Hematopoietic multipotent progenitor cell treated with erythropoietin and hydrocortisone succinate and interleukin-3 and kit ligand, for 8 days (in vitro differentiated cells): ENCODE measurements around the gene KIAA1755.

Experiments used
- DNase-seq: peaks from one replicate; pipeline ENCODE4 v3.0.0-alpha.2; 2015

Gene KIAA1755, protein sequence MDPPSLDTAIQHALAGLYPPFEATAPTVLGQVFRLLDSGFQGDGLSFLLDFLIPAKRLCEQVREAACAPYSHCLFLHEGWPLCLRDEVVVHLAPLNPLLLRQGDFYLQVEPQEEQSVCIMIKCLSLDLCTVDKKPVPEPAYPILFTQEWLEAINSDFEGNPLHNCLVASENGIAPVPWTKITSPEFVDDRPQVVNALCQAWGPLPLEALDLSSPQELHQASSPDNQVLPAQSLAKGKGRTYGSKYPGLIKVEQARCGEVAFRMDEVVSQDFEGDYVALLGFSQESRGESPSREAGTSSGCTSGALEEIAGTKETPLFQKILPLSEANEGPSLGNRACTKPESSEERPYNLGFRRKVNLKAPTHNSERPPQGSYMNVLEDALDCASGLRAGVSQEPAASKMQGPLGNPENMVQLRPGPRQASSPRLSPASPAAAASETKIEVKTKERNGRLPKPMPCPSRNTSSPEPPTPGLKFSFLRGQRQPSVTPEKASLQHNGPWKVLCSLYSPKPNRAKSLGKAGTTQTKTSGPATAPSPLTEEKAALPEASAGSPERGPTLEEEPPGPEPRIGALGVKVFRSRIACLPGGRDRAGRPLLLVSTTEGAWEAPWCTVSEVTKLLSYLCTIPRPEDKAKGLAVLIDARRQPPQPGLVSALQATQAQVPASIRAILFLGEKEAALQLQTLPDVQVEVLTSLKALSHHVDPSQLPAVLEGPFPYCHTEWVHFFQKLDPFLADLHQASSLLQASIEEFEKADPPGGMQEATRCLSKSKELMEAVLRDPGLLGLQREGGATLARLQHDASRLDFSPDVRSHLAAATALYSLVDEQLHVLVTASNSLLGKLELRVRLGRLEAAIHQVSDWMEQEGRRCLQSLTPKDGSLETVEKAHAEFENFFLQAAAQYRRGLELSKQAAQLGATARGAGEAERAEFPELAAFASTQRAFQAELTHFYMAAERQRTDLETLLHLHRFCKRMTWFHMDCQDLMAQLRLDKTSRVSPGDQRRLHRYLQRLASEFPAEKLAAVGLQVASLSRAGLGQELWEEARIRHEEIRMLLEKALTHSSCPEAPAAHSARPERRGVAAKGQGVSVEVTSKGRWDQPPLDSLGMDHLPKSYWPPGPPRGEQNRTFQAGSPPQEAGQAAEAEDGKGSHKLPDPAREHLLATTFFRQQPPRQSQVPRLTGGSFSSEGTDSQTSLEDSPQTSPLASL

DNA sequence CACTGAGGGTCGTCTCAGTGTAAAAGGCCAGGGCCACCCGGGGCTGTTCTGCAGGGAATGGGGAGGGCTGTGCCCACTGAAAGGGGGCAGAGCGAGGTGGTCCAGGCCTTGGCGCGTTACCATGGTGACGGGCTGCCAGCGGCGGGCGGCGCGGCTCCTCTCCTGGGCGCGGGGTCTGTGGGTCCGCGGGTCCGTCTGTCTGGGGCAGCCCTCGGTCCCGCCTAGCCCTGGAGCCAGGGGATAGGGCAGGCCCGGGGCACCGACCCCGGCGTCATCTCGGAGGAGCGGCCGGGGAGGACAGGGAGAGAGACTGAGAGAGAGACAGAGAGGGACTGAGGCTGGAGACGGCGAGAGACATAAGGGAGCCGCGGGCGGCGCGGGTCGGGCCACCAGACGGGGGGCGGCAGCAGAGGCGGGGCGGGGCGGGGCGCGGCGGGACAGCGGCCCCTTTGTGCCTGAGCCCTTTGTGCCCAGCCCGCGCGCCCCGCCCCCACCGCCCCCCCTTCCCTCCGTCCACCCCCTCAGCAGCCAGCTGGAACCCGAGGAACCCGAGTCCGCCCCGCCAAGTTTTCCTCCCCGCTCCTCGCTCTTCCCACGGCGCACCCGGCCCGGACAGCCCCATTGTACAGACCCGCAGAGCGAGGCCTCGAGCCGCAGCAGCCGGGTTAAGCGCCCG is at the start of gene KIAA1755:
Gene KIAA1755 (minus strand): TSS at position 358 of the 676 bp plus-strand sequence. CDS start 235 bp downstream, at position 123.
- no peak for DNase-seq

DNA sequence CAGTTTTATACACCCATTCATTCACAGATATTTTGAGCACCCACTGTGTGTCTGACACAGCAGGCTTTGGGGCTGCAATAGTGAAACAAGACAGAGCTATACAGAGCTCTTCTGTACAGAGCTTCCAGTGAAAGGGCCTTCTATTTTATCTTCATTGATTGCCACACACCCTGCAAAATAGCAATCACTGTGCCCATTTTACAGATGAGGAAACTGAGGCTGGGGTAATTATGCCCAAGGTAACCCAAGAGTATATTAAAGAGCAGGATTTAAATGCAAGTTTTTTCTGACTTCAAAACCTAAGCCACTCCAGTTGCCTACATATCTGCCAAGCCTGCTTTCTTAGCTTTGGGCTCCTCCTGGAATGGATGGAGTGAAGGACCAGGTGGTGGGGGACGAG is 47.9 kb upstream of the KIAA1755 start:
- DNase-seq: no peak

DNA sequence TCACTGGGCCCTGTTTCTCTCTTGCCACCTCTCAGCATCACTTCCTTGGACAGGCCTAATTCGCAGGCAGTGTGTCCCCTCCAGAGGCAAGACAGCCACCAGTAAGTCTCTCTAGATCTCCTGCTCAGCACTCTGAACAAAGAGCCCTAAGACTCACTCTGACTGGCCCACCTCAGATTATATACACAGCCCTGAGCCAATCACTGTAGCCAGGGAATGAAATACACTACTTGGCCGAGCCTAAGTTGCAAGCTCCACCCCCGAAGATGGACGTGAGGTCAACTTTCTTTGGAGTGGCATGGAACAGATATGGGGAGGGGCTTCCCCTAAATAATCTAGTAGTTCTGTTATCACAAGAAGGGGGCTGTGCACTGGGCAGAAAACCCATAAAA is 47.5 kb upstream of the KIAA1755 start:
- DNase-seq: no peak

DNA sequence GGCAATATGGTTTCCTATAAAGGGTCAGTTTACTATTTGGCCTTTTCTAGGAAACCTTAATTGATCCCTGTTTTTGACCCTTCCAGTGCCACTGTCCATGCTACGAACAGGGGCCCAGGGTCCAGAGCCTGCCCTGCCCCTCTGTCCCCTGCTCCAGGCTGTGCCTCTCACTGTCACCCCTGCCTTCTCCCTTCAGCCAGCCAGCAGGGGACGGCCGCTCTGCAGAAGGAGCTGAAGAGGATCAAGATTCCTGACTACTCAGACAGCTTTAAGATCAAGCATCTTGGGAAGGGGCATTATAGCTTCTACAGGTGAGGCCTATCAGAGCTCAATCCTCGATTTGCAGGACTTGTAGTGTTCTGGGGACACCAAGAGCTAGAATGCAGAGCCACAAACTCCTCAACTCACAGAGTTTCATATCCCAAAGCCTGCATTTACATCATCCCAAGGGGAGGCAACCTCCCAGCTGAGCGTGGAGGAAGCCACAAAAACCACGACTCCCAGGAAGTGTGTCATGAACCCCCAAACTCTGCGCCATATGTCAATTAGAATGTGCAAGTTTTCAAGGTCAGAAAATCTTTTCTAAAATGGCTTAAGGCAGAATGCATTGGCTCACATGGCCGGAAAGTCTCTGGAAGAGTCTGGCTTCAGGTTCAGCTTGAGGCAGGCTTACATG is 47.0 kb upstream of the KIAA1755 start:
- no peak for DNase-seq

DNA sequence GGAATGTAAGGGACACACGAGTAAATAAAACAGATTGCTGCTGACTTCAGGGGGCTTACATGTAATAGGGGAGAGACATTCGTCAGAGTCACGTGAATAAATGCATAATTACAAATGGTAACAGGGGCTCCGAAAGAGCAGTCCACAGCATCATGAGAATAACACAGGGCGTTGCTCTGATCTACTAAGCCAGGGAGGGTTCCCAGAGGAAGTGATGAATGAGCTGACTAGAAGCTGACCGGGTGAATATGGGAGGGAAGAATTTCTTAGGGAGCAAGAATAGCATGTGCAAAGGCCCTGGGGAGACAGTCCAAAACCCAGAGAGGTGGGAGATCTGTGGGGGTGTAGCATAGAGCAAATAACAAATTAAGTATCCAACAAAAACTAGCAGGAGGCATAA is 45.8 kb upstream of the KIAA1755 start:
- no peak for DNase-seq

DNA sequence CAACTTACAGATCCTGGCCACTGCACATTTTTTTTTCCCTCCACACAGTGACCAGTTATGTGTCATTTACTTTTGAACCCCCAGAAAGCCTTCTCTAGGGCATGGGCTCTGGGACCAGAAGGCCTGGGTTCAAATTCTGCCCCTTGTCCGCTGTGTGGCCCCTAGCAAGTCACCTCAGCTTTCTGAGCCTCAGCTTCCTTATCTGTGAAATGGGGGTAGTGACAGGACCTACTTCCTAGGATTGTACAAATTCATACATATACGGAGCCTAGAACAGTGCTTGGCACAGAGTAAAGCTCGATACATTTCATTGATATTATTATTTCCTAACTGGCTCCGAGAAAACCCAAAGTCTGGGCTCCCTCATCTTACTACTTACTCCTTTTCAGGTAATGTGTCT is 45.0 kb upstream of the KIAA1755 start:
- DNase-seq: no peak

DNA sequence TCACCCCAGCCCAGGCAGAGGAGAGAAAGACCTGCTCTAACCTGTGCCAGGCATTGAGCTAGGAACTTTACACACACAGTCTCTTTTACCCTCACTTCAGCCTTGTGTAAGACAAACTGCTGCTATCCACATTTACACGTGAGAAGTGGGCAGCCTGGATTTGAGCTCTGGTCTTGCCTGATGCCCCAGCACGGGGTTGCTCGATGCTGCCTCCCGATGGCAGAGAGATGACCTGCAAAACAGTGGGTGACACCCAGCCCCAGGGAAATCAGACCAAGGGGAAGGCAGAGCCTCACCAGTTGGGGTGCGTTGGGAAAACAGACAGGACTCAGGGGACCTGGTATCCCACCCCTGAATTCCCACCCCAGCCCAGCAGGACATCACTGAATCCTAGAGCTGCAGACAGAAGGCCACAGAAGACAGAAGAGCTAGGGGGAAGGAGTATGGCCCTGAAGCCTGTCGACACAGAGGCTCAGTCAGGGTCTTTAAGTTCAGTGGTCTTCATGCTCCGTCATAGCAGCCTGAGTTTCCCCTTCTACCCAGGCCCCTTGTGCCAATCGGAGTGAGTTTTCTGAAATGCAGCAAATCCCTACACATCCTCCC is 44.4 kb upstream of the KIAA1755 start:
- peak; percentile 50 for DNase-seq

DNA sequence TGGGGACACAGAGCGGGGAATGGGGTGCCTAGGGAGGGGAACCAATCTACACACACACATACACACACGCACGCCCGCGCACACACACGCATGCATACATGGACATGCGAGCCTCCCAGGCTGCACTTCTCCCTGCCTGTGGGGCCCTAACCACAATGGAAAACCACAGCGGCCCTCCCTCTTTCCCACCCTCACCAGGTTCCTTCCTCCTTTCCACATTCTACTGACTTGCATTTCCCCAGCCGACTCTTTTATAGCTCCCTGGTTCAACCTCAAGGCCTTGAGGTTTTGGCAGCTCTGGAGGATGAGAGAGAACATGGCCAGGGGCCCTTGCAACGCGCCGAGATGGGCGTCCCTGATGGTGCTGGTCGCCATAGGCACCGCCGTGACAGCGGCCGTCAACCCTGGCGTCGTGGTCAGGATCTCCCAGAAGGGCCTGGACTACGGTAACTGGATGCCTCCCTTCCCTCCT is 43.4 kb upstream of the KIAA1755 start, which contains the start of gene BPI:
Gene BPI (plus strand): TSS at position 249 of the 472 bp plus-strand sequence. CDS start 68 bp downstream, at position 317.
- peak; percentile 30 for DNase-seq

DNA sequence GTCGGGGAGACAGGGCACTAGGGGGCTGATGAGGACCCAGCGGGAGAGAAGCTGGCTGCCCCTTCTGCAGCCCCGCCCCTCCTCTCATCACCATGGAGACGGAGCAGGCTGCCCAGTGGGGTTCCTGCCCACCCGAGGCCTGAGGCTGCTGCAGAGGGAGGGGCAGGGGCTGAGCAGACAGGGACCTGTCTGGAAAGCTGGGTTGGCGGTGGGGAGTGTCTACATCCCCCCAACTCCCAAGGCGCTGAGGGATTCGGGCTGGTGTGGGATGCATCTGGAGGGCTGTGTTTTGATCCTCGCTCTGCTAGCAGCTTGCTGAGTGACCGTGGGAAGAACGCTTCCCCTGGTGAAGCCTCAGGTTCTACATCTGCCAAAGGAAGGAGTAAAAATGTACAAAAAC is 42.3 kb upstream of the KIAA1755 start:
- DNase-seq: no peak

DNA sequence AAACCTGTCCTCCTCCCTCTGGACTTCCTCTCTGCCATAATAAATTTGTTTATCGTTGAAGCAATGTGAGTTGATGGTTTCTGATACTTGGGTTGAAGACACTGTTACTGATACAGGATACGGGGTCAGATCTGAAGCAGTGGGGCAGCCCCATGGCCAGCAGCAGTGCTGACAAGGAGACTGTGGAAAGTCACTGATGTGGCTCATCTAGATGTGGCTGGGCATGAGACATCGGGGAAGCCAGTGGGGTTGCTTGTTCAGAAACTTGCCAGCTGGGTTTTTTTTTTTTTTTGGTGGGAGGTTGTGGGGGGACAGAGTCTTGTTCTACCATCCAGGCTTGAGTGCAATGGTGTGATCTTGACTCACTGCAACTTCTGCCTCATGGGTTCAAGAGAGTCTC is 40.8 kb upstream of the KIAA1755 start:
- no peak for DNase-seq

DNA sequence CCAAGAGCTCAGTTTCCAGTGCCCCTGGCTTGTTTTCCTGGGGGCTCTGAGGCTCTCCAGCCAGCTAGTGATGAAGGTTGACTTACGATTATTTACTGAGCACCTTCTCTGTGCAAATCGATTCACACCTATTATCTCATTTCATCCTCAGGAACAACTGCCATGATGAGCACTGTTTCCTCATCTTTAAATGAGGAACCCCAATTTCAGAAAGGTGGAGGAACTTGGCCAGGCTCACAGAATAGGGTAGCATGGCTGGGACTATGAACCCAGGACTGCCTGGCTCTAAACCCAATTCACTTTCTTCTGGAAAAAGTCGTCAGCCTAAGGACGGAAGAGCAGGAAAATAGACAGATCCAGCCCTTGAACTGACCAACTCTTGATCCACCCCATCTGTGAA is 39.9 kb upstream of the KIAA1755 start:
- no peak for DNase-seq

DNA sequence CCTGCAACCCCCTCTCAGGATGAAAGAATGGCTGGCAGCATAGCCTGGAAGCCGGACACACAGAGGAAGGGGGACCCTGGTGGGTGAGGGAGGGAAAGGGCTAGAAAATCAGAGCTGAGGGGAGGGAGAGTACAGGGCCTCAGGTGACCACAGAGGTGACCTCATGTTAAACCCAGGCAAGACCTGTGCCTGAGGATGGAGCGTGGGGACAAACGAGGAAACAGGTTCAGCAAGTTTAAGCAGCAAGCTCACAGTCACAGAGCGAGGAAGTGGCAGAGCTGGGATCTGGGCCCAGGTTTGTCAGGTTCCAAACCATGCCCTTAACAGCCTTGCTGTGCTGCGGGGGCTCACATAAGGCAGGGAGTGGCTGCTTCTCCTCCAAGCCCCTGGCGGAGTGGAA is 39.4 kb upstream of the KIAA1755 start:
- no peak for DNase-seq

DNA sequence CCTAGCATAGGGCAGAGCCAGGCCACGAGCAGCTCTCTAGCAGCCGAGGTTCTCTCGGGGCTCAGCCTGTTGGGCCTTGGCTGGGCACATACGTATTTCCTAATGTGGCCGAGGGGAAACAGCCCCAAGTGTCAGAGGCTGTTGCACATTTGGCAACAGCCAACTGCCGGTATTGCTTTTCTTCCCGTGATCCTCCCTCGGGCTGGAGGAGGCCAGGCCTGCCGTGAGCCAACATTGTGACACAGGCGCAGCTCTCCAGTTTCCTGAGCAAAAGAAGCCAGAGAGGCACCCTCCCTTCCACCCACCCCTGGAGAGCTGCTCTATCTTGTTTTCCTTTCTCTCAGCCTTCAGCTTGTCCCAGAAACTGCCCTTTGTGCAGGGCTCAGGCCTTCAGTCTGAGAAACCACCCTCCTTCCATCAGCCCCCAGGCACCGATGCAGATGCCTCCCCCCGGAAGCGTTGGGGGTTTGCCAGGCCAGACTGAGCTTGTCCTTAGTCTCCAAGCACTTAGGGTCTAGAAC is 38.3 kb upstream of the KIAA1755 start:
- peak; percentile 14 for DNase-seq

DNA sequence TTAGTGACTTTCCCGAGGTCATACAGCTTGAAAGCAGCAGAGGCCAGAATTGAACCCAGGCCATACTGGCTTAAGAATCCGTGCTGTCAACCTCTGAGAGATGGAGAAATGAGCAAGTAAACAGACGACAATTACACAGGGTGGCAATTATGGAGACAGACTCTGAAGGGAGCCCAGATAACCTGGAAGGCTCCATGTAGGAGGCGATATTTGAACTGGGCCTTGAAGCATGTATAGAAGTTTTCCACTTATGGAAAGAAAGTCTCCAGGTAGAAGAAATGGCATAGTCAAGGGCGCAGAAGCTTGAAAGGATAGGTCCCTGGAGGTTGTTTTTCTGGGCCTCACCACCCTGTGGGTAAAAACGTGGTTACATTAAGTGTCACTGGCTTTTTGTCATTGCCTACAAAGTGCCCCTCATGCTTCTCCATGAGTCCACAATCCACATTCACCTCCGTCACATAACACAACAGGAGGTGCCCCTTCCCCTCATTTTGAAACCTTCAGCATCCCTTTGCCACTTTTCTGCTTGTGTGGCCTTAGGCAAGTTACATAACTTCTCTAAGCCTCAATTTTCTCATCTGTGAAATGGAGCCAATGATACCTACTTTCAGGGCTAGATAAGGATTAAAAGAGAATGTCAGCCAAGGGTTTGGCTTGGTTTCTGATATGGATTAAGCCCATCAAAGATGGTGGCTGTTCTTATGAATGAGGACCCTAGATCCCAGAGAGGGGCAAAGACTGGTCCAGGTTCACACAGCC is 37.6 kb upstream of the KIAA1755 start:
- no peak for DNase-seq

DNA sequence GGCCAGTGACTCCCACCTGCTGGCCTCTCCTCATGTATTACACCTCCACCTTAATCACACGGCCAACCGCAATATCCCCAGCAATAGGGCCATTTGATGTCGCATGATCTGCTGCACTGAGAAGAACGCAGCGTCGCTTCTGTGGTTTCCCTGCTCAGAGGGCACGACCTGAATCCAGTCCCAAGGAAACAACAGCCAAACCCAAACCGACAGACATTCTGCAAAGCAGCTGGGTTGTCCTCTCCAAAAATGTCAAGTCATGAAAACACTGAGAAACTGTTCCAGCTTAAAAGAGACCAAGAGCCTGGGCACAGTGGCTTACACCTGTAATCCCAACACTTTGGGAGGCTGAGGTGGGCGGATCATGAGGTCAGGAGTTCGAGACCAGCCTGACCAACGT is 35.9 kb upstream of the KIAA1755 start:
- DNase-seq: no peak

DNA sequence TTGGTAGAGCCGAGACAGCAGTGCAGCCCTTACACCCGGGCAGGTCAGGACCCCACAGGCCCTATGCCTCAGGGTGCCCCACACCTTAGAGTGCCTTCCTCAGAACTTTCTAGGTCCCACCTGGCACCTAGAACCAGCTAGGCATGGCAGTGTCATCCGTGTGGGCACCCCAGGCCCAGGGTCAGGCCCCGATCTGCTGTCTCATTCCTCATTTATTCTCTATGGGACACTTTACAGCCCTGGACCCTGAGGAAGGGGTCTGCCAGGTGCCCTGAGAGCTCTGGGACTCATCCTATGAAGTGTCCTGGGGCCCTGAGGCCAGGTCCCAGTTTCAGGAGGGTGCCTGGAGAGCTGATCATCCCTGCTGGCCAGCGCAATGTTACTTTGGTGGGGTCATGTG is 35.3 kb upstream of the KIAA1755 start:
- DNase-seq: no peak

DNA sequence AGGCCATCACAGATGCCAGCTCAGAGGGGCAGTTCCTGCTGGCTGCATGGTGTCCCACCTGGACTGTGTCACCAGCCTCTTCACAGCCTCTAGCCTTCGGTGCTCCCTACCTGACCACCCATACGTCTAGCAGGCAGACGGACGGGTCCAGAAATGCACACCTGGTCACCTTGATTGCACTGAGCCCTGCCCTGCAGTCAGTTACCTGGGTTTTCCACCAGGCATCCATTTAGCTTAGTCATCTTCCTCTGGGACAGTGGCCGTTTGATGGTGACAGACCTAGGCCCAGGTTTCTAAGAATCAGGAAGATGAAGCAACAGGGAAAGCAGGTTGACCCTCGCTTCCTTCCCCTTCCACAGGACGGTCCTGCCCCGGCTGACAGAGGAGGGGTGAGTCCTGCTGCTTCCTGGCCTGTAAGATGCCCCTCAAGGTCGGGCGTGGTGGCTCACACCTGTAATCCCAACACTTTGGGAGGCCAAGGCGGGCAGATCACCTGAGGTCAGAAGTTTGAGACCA is 33.6 kb upstream of the KIAA1755 start:
- DNase-seq: no peak

DNA sequence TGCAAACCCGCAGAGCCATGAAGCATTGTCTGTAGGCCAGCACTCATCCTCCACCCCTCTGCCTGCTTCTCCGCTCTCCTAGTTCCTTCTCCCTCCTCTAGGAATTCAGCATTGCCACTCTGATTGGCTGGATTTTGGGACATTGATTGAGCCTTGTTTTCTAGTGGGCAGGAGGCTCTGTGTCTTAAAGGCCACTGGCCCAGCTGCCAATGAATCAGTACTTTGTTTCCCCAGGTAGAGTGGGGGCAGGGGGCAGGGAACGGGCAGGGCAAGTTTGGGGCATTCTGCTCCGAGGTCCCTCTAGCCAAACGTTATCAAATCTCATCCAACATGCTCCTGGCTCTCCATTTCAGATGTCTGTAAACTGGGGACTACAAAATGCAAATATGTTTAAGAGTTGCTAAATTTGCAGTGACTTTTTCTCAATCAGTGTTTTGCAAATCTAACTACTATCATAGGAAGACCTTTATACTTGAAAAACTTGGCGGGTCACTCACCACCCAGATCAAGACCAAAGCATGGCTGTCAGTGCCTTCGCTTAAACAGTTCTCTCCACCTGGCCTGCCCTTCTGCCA is 33.0 kb upstream of the KIAA1755 start:
- DNase-seq: no peak

DNA sequence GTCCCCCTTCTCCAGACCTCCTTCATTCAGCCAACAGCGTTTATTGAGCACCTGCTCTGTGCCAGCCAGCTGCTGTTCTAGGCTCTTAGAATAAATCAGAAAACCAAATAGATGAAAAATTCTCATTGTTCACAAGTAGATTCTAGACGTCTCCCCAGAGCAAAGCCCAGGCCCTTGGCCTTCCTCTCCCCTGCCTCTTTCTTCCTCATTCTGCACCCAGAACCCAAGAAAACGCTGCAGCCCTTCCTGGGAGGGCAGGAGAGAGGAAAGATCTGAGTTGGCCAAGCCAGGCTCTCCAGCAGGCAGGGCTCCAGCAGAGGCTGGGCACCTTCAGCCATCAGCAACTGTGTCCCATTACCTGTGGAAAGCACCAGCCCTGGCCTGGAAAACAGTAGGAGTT is 31.4 kb upstream of the KIAA1755 start:
- no peak for DNase-seq
